RWPE2 (cell line): ENCODE data around the gene SDF2.
A peak's percentile ranks its signal among the peaks of the same experiment; 100 is the strongest.

Experiments
- ATAC-seq: fragments of 200-7000 bp; cut with Tn5 transposase; 3 replicates; pipeline ENCODE4 v1.9.1; 2021; ENCODE audit warnings: low read depth
- DNase-seq: peaks from one replicate; pipeline ENCODE4 v3.0.0-alpha.2; 2020; ENCODE audit warnings: low spot score
- H3K27ac ChIP-seq: fragments of 450-650 bp; 2 replicates; pipeline ENCODE4 v1.5.1; 2017; ENCODE audit warnings: mild to moderate bottlenecking; ENCODE audit not compliant: poor library complexity, severe bottlenecking
- H3K27me3 ChIP-seq: fragments of 250-450 bp; sonication (Bioruptor Pico); 2 replicates; pipeline ENCODE4 v1.5.1; 2021; ENCODE audit warnings: mild to moderate bottlenecking, moderate library complexity; ENCODE audit not compliant: insufficient read depth, poor library complexity, severe bottlenecking
- H3K36me3 ChIP-seq: fragments of 250-450 bp; sonication (Bioruptor Pico); 2 replicates; pipeline ENCODE4 v1.5.1; 2020; ENCODE audit warnings: low read depth, mild to moderate bottlenecking, moderate library complexity
- H3K4me1 ChIP-seq: fragments of 250-450 bp; sonication (Bioruptor Pico); 2 replicates; pipeline ENCODE4 v1.5.1; 2021; ENCODE audit warnings: mild to moderate bottlenecking, moderate library complexity; ENCODE audit not compliant: insufficient read depth, poor library complexity, severe bottlenecking
- H3K4me3 ChIP-seq: fragments of 250-450 bp; sonication (Bioruptor Pico); 2 replicates; pipeline ENCODE4 v1.5.1; 2021; ENCODE audit warnings: mild to moderate bottlenecking, moderate library complexity; ENCODE audit not compliant: severe bottlenecking
- H3K9me3 ChIP-seq: fragments of 250-450 bp; sonication (Bioruptor Pico); 2 replicates; pipeline ENCODE4 v1.5.1; 2021; ENCODE audit warnings: mild to moderate bottlenecking, moderate library complexity; ENCODE audit not compliant: severe bottlenecking
- TF ChIP-seq, protein P1 (sequence below): fragments of 450-650 bp; IDR thresholded peaks from one replicate; pipeline ENCODE4 v1.5.1; 2017; ENCODE audit warnings: mild to moderate bottlenecking, moderate library complexity; ENCODE audit not compliant: poor library complexity, severe bottlenecking

SDF2 gene

DNA sequence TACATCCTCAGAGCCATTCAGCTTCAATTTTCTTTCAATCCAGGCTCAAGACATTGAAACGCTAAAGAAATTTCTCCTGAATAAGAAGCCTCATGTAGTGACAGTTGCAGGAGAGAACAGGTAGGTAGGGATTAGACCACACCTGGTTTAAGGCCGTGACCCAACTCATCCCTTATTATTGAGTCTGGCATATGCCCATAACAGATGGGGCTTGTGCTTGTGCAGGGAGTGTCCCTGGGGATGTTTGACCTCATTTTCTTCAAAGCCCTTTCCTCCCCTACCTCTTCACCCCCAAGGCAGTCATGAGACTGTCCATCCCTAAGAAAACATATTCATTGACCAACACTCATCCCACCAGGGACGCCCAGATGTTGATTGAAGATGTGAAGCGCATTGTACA, 24.6 kb upstream of the SDF2 start:
- ATAC-seq: no peak
- no peaks in the 10 kb centered on the region for H3K4me1 ChIP-seq
- no peaks in the 10 kb centered on the region for H3K9me3 ChIP-seq
- TF ChIP-seq, protein P1, sequence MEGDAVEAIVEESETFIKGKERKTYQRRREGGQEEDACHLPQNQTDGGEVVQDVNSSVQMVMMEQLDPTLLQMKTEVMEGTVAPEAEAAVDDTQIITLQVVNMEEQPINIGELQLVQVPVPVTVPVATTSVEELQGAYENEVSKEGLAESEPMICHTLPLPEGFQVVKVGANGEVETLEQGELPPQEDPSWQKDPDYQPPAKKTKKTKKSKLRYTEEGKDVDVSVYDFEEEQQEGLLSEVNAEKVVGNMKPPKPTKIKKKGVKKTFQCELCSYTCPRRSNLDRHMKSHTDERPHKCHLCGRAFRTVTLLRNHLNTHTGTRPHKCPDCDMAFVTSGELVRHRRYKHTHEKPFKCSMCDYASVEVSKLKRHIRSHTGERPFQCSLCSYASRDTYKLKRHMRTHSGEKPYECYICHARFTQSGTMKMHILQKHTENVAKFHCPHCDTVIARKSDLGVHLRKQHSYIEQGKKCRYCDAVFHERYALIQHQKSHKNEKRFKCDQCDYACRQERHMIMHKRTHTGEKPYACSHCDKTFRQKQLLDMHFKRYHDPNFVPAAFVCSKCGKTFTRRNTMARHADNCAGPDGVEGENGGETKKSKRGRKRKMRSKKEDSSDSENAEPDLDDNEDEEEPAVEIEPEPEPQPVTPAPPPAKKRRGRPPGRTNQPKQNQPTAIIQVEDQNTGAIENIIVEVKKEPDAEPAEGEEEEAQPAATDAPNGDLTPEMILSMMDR: no peak
- DNase-seq: no peak
- H3K36me3 ChIP-seq: peaks cover 99% of the 10 kb centered on the region
- H3K4me3 ChIP-seq: no peak overlapping the region
- no peak overlapping the region for H3K27ac ChIP-seq
- no peaks in the 10 kb centered on the region for H3K27me3 ChIP-seq

DNA sequence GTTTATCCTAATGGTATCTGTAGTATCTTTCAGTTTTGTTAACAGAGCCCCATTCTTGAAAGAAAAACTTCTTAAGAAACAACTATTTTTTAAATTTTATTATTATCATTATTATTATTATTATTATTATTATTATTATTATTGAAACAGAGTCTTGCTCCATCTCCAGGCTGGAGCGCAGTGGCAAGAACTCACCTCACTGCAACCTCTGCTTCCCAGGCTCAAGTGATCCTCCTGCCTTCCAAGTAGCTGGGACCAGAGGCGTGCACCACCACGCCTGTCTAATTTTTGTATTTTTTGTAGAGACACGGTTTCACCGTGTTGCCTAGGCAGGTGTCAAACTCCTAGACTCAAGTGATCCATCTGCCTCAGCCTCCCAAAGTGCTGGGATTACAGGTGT, 23.7 kb upstream of the SDF2 start:
- peaks cover 99% of the 10 kb centered on the region for H3K36me3 ChIP-seq
- H3K9me3 ChIP-seq: no peaks in the 10 kb centered on the region
- TF ChIP-seq, protein P1: no peak
- no peaks in the 10 kb centered on the region for H3K27me3 ChIP-seq
- no peak overlapping the region for H3K27ac ChIP-seq
- H3K4me1 ChIP-seq: no peaks in the 10 kb centered on the region
- no peak overlapping the region for H3K4me3 ChIP-seq
- ATAC-seq (no peak), DNase-seq (no peak)

DNA sequence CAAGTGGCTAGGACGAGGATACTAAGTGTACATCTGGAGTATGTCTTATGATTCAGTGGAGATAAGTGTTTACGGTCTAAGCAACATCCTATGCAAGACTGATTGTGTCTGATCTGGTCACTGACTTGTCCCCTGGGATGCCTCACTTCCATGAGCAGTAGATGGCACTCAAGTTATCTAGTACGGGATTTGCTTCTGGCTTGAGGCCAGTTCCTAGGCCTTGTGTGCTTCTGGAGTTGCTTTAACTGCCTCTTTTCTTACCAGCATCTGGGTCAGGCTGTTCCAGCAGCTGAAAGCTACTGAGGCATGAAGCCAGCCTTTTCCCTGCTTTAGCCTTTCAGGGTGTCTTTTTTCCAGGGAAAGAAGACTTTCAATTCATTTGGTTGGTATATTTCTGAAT, 23.3 kb upstream of the SDF2 start:
- Histone ChIP-seq H3K9me3 (no peaks in the 10 kb centered on the region), H3K4me1 (no peaks in the 10 kb centered on the region), H3K36me3 (peaks cover 99% of the 10 kb centered on the region), H3K4me3 (no peak overlapping the region), H3K27me3 (no peaks in the 10 kb centered on the region), H3K27ac (no peak overlapping the region)
- DNase-seq (no peak), ATAC-seq (peak; percentile 19; the same call in 1 of the 3 replicates)
- TF ChIP-seq, protein P1: peak; percentile 27

DNA sequence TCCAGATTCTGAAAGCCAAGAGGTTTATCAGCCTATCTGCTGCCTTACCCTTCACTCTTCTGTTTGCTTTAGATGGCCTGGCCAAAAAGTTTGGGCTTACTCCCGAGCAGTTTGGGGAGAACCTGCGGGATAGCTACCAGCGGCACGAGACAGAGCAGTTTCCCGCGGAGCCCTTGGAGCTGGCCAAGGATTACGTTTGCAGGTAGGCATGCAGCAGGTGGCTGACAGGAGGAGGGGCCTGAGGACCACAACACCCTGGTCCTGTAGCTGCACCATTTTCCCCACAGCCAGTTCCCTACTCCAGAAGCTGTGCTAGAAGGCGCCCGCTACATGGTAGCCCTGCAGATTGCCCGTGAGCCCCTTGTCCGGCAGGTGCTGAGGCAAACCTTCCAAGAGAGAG, 20.9 kb upstream of the SDF2 start:
- ATAC-seq (no peak), DNase-seq (no peak)
- H3K27me3 ChIP-seq: no peaks in the 10 kb centered on the region
- no peaks in the 10 kb centered on the region for H3K4me1 ChIP-seq
- no peaks in the 10 kb centered on the region for H3K9me3 ChIP-seq
- no peak overlapping the region for H3K27ac ChIP-seq
- H3K36me3 ChIP-seq: peaks cover 95% of the 10 kb centered on the region
- TF ChIP-seq, protein P1: no peak
- H3K4me3 ChIP-seq: no peak overlapping the region

DNA sequence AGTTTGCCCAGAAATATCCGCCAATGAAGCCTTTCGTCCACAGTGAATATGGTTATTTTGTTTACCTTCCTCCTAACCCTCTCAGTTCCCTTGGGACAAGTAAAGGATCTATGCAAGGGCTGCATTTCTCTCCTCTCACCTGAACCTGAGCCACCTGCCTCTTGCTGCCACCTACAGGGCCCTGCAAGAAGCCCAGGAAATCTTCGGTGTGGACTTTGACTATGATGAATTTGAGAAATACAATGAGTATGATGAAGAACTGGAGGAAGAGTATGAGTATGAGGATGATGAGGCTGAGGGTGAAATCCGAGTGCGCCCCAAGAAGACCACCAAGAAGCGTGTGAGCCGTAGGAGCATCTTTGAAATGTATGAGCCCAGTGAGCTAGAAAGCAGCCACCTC, 14.3 kb upstream of the SDF2 start:
- Histone ChIP-seq H3K27me3 (no peaks in the 10 kb centered on the region), H3K36me3 (peaks cover 97% of the 10 kb centered on the region), H3K27ac (no peak overlapping the region), H3K4me1 (no peaks in the 10 kb centered on the region), H3K4me3 (no peak overlapping the region), H3K9me3 (no peaks in the 10 kb centered on the region)
- ATAC-seq (peak; percentile 71), DNase-seq (no peak)
- TF ChIP-seq, protein P1: peak; percentile 76
